ENCODE results near the gene HECTD3. TPM values are rescaled to one million over a fixed set of nuclear protein-coding genes. Genes with fewer than 3 reads are reported as not detected.
"Not testable (repeated sequence)": the region's sequence is repeated elsewhere in the genome, so short reads cannot be mapped to it uniquely, and the experiment has no call there.

The HECTD3 gene
- total and polyA plus RNA-seq, 5 donors from 2014 or later = 24.2 to 58.4 (median 29.7) TPM

GRCh38 chr1:45005761-45006160 is 5.4 kb downstream of the HECTD3 start:
- Mint-ChIP-seq H3K36me3 (peaks cover 41% of the 10 kb centered on the region), H3K27me3 (no peaks in the 10 kb centered on the region), H3K4me3 (no peak overlapping the region), H3K4me1 (peaks cover 7 to 33% (median 17%) of the 10 kb centered on the region in 4 donors), H3K27ac (peak overlapping the region in 1 of 3 donors; percentile 15), H3K9me3 (no peaks in the 10 kb centered on the region)
- no peak overlapping the region for H3K27ac ChIP-seq (ENCODE audit: insufficient read depth, low read length, poor library complexity, severe bottlenecking)
- H3K4me3 ChIP-seq (ENCODE audit: low read depth, low read length) = no peak overlapping the region
- no peaks in the 10 kb centered on the region for H3K27me3 ChIP-seq (ENCODE audit: control insufficient read depth, insufficient read depth, low read length)
- peaks cover 16% of the 10 kb centered on the region for H3K4me1 ChIP-seq (ENCODE audit: control insufficient read depth, insufficient read depth, low read length, poor library complexity, severe bottlenecking)
- H3K9me3 ChIP-seq (ENCODE audit: control insufficient read depth in 2 of 2, low read length in 2 of 2) = no peaks in the 10 kb centered on the region
- no peak for ATAC-seq (ENCODE audit: low read depth in 2 of 2)
- no peak for DNase-seq
- peaks cover 74% of the 10 kb centered on the region for H3K36me3 ChIP-seq (ENCODE audit: control insufficient read depth, insufficient read depth, low read length)

GRCh38 chr1:45004281-45004920 is 6.7 kb downstream of the HECTD3 start:
- Histone ChIP-seq H3K9me3 (ENCODE audit: control insufficient read depth in 2 of 2, low read length in 2 of 2) (no peaks in the 10 kb centered on the region), H3K27ac (ENCODE audit: insufficient read depth, low read length, poor library complexity, severe bottlenecking) (no peak overlapping the region), H3K4me1 (ENCODE audit: control insufficient read depth, insufficient read depth, low read length, poor library complexity, severe bottlenecking) (peaks cover 3% of the 10 kb centered on the region), H3K27me3 (ENCODE audit: control insufficient read depth, insufficient read depth, low read length) (no peaks in the 10 kb centered on the region), H3K36me3 (ENCODE audit: control insufficient read depth, insufficient read depth, low read length) (peaks cover 71% of the 10 kb centered on the region), H3K4me3 (ENCODE audit: low read depth, low read length) (no peak overlapping the region)
- peak overlapping the region in 1 of 4 donors; percentile 12 for H3K4me3 Mint-ChIP-seq
- H3K36me3 Mint-ChIP-seq = peaks cover 43% of the 10 kb centered on the region
- no peak for ATAC-seq (ENCODE audit: low read depth in 2 of 2)
- peaks cover 6 to 24% (median 13%) of the 10 kb centered on the region in 4 donors for H3K4me1 Mint-ChIP-seq
- no peaks in the 10 kb centered on the region for H3K9me3 Mint-ChIP-seq
- no peak for DNase-seq
- no peaks in the 10 kb centered on the region for H3K27me3 Mint-ChIP-seq
- no peak overlapping the region for H3K27ac Mint-ChIP-seq

GRCh38 chr1:45003741-45004140 is 7.4 kb downstream of the HECTD3 start:
- Histone ChIP-seq H3K27me3 (ENCODE audit: control insufficient read depth, insufficient read depth, low read length) (no peaks in the 10 kb centered on the region), H3K9me3 (ENCODE audit: control insufficient read depth in 2 of 2, low read length in 2 of 2) (no peaks in the 10 kb centered on the region), H3K27ac (ENCODE audit: insufficient read depth, low read length, poor library complexity, severe bottlenecking) (no peak overlapping the region), H3K36me3 (ENCODE audit: control insufficient read depth, insufficient read depth, low read length) (peaks cover 65% of the 10 kb centered on the region), H3K4me1 (ENCODE audit: control insufficient read depth, insufficient read depth, low read length, poor library complexity, severe bottlenecking) (no peaks in the 10 kb centered on the region), H3K4me3 (ENCODE audit: low read depth, low read length) (no peak overlapping the region)
- Mint-ChIP-seq H3K4me3 (no peak overlapping the region), H3K27me3 (no peaks in the 10 kb centered on the region), H3K4me1 (peaks cover under 1 to 17% (median 10%) of the 10 kb centered on the region in 4 donors), H3K9me3 (no peaks in the 10 kb centered on the region), H3K36me3 (peaks cover 37% of the 10 kb centered on the region), H3K27ac (no peak overlapping the region)
- DNase-seq = no peak
- ATAC-seq (ENCODE audit: low read depth in 2 of 2) = no peak

GRCh38 chr1:45002650-45003645 is 8.2 kb downstream of the HECTD3 start:
- Histone ChIP-seq H3K36me3 (ENCODE audit: control insufficient read depth, insufficient read depth, low read length) (peaks cover 57% of the 10 kb centered on the region), H3K9me3 (ENCODE audit: control insufficient read depth in 2 of 2, low read length in 2 of 2) (no peaks in the 10 kb centered on the region), H3K27me3 (ENCODE audit: control insufficient read depth, insufficient read depth, low read length) (no peaks in the 10 kb centered on the region), H3K27ac (ENCODE audit: insufficient read depth, low read length, poor library complexity, severe bottlenecking) (no peak overlapping the region), H3K4me3 (ENCODE audit: low read depth, low read length) (no peak overlapping the region), H3K4me1 (ENCODE audit: control insufficient read depth, insufficient read depth, low read length, poor library complexity, severe bottlenecking) (no peaks in the 10 kb centered on the region)
- Mint-ChIP-seq H3K27ac (peak overlapping the region in 2 of 3 donors; percentile 11 to 75), H3K36me3 (peaks cover 31% of the 10 kb centered on the region), H3K9me3 (no peaks in the 10 kb centered on the region), H3K4me3 (peak overlapping the region in 1 of 4 donors; percentile 27), H3K4me1 (peaks cover 0 to 11% (median 8%) of the 10 kb centered on the region in 4 donors), H3K27me3 (no peaks in the 10 kb centered on the region)
- DNase-seq (no peak), ATAC-seq (ENCODE audit: low read depth in 2 of 2) (no peak)

GRCh38 chr1:45001576-45001975 is 9.5 kb downstream of the HECTD3 start:
- not testable (repeated sequence) for H3K27me3 Mint-ChIP-seq; H3K4me1 ChIP-seq (ENCODE audit: control insufficient read depth, insufficient read depth, low read length, poor library complexity, severe bottlenecking); H3K9me3 ChIP-seq (ENCODE audit: control insufficient read depth in 2 of 2, low read length in 2 of 2); H3K27me3 ChIP-seq (ENCODE audit: control insufficient read depth, insufficient read depth, low read length); ATAC-seq (ENCODE audit: low read depth in 2 of 2); H3K27ac ChIP-seq (ENCODE audit: insufficient read depth, low read length, poor library complexity, severe bottlenecking); H3K9me3 Mint-ChIP-seq; H3K4me3 ChIP-seq (ENCODE audit: low read depth, low read length); H3K4me3 Mint-ChIP-seq; DNase-seq
- peaks cover 43% of the 10 kb centered on the region for H3K36me3 ChIP-seq (ENCODE audit: control insufficient read depth, insufficient read depth, low read length)
- H3K36me3 Mint-ChIP-seq = peaks cover 26% of the 10 kb centered on the region
- peaks cover 0 to 11% (median 6%) of the 10 kb centered on the region in 4 donors for H3K4me1 Mint-ChIP-seq
- peak overlapping the region in 1 of 3 donors; percentile 48 for H3K27ac Mint-ChIP-seq

- H3K27ac ChIP-seq (ENCODE audit: insufficient read depth, low read length, poor library complexity, severe bottlenecking) = no peak overlapping the region
- no peak for ATAC-seq (ENCODE audit: low read depth in 2 of 2)
- peak overlapping the region in 2 of 3 donors; percentile 24 to 48 for H3K27ac Mint-ChIP-seq
Measured at GRCh38 chr1:45001011-45001481, 10.1 kb downstream of the HECTD3 start.

GRCh38 chr1:44999232-44999631 is 11.9 kb downstream of the HECTD3 start:
- Histone ChIP-seq H3K9me3 (ENCODE audit: control insufficient read depth in 2 of 2, low read length in 2 of 2) (no peaks in the 10 kb centered on the region), H3K36me3 (ENCODE audit: control insufficient read depth, insufficient read depth, low read length) (peaks cover 22% of the 10 kb centered on the region), H3K4me3 (ENCODE audit: low read depth, low read length) (no peak overlapping the region), H3K27me3 (ENCODE audit: control insufficient read depth, insufficient read depth, low read length) (no peaks in the 10 kb centered on the region), H3K4me1 (ENCODE audit: control insufficient read depth, insufficient read depth, low read length, poor library complexity, severe bottlenecking) (no peaks in the 10 kb centered on the region), H3K27ac (ENCODE audit: insufficient read depth, low read length, poor library complexity, severe bottlenecking) (no peak overlapping the region)
- no peaks in the 10 kb centered on the region for H3K27me3 Mint-ChIP-seq
- no peak for ATAC-seq (ENCODE audit: low read depth in 2 of 2)
- peaks cover 16% of the 10 kb centered on the region for H3K36me3 Mint-ChIP-seq
- H3K4me3 Mint-ChIP-seq = no peak overlapping the region
- H3K9me3 Mint-ChIP-seq = no peaks in the 10 kb centered on the region
- H3K4me1 Mint-ChIP-seq = peaks cover 0 to 11% (median 3%) of the 10 kb centered on the region in 4 donors
- DNase-seq = no peak
- H3K27ac Mint-ChIP-seq = no peak overlapping the region

More at GRCh38 chr1:45001011-45001481, 10.1 kb downstream of the HECTD3 start:
- Histone ChIP-seq H3K9me3 (ENCODE audit: control insufficient read depth in 2 of 2, low read length in 2 of 2) (no peaks in the 10 kb centered on the region), H3K4me3 (ENCODE audit: low read depth, low read length) (no peak overlapping the region), H3K36me3 (ENCODE audit: control insufficient read depth, insufficient read depth, low read length) (peaks cover 40% of the 10 kb centered on the region), H3K27me3 (ENCODE audit: control insufficient read depth, insufficient read depth, low read length) (no peaks in the 10 kb centered on the region), H3K4me1 (ENCODE audit: control insufficient read depth, insufficient read depth, low read length, poor library complexity, severe bottlenecking) (no peaks in the 10 kb centered on the region)
- Mint-ChIP-seq H3K9me3 (no peaks in the 10 kb centered on the region), H3K4me3 (no peak overlapping the region), H3K36me3 (peaks cover 26% of the 10 kb centered on the region), H3K4me1 (peaks cover 0 to 11% (median 6%) of the 10 kb centered on the region in 4 donors), H3K27me3 (no peaks in the 10 kb centered on the region)
- peak in 1 of 3 donors; percentile 10 for DNase-seq
